H1 (cell line): ENCODE results near the gene LYZL4. TPM values are rescaled to one million over a fixed set of nuclear protein-coding genes. Genes with fewer than 3 reads are reported as not detected.

Source experiments
- CTCF ChIA-PET: fragments of 300-600 bp; sonication (Branson Sonifier 250); formaldehyde crosslinking; loops from one replicate; lab custom pipeline; 2021; ENCODE audit not compliant: partially characterized antibody; lab: Charles Lee
- POLR2A ChIA-PET: fragments of 300-600 bp; sonication (Branson Sonifier 250); formaldehyde crosslinking; loops from one replicate; lab custom pipeline; 2021; ENCODE audit warnings: inconsistent platforms; ENCODE audit not compliant: partially characterized antibody; lab: Charles Lee
- DNase-seq, 2 experiments: peaks; one replicate each; pipeline versions ENCODE4 v3.0.0 to v3.0.0-alpha.2; 2010 to 2022; ENCODE audit warnings: low spot score in 2 of 2, low read depth in 1 of 2, mixed read lengths in 1 of 2
- FAIRE-seq: peaks from 2 replicates; lab custom pipeline; 2011; peaks lifted over from hg19 to GRCh38; lab: Jason Lieb, UNC
- H2AFZ ChIP-seq: 2 replicates; pipeline ENCODE4 v1.8.1; 2012; ENCODE audit warnings: low read length, inconsistent platforms
- H2AK5ac ChIP-seq: 2 replicates; pipeline ENCODE4 v1.6.1; 2013; ENCODE audit warnings: low read depth, low read length
- H2BK120ac ChIP-seq: replicated peaks from 2 replicates; pipeline ENCODE3; 2013; ENCODE audit warnings: low read depth, low read length, inconsistent platforms
- H2BK12ac ChIP-seq: 2 replicates; pipeline ENCODE4 v1.6.1; 2013; ENCODE audit warnings: low read depth, low read length
- H2BK15ac ChIP-seq: 2 replicates; pipeline ENCODE4 v1.6.1; 2013; ENCODE audit warnings: low read length
- H2BK20ac ChIP-seq: 2 replicates; pipeline ENCODE4 v1.6.1; 2013; ENCODE audit warnings: low read length
- H2BK5ac ChIP-seq: 2 replicates; pipeline ENCODE4 v1.6.1; 2013; ENCODE audit warnings: low read depth, low read length
- H3K14ac ChIP-seq: 2 replicates; pipeline ENCODE4 v1.6.1; 2013; ENCODE audit warnings: inconsistent platforms; ENCODE audit not compliant: insufficient read length
- H3K18ac ChIP-seq: 2 replicates; pipeline ENCODE4 v1.6.1; 2013; ENCODE audit warnings: low read length; ENCODE audit errors: extremely low read depth
- H3K23ac ChIP-seq: 2 replicates; pipeline ENCODE4 v1.6.1; 2013; ENCODE audit warnings: inconsistent platforms; ENCODE audit not compliant: insufficient read length
- H3K23me2 ChIP-seq: 2 replicates; pipeline ENCODE4 v1.6.1; 2013; ENCODE audit warnings: low read depth, low read length
- H3K27ac ChIP-seq: 2 replicates; pipeline ENCODE4 v1.6.1; 2011; ENCODE audit warnings: low read depth, low read length, inconsistent platforms
- H3K27me3 ChIP-seq, 4 experiments: replicated peaks in 1 of 4; 1 replicate in 1 of 4; 2 replicates in 3 of 4; pipeline versions ENCODE4 v1.6.1 to v1.8.1; 2011 to 2013; ENCODE audit warnings: low read length in 3 of 4, mild to moderate bottlenecking in 3 of 4, inconsistent platforms in 2 of 4, mixed read lengths in 2 of 4, moderate library complexity in 1 of 4; ENCODE audit not compliant: control insufficient read depth in 3 of 4, insufficient read depth in 3 of 4; ENCODE audit errors: extremely low read depth in 1 of 4
- H3K36me3 ChIP-seq, 4 experiments: 2 replicates each; pipeline versions ENCODE4 v1.6.1 to v1.8.1; 2011 to 2013; ENCODE audit warnings: mild to moderate bottlenecking in 4 of 4, low read length in 3 of 4, moderate library complexity in 2 of 4, control low read depth in 1 of 4, inconsistent platforms in 1 of 4; ENCODE audit not compliant: insufficient read depth in 4 of 4, control insufficient read depth in 2 of 4
- H3K4ac ChIP-seq: replicated peaks from 2 replicates; pipeline ENCODE3; 2013; ENCODE audit warnings: low read length, low read depth, mixed read lengths, inconsistent platforms; ENCODE audit not compliant: insufficient read length
- H3K4me1 ChIP-seq, 4 experiments: replicated peaks in 1 of 4; 1 replicate in 1 of 4; 2 replicates in 3 of 4; pipeline versions ENCODE4 v1.6.1 to v1.8.1; 2011 to 2013; ENCODE audit warnings: low read length in 3 of 4, inconsistent platforms in 2 of 4, mixed read lengths in 1 of 4; ENCODE audit not compliant: insufficient read depth in 4 of 4, control insufficient read depth in 3 of 4
- H3K4me2 ChIP-seq, 2 experiments: 2 replicates each; pipeline versions ENCODE4 v1.6.1 to v1.8.1; 2011 to 2013; ENCODE audit warnings: low read depth in 2 of 2, low read length in 2 of 2, control low read depth in 1 of 2, inconsistent platforms in 1 of 2, mild to moderate bottlenecking in 1 of 2; ENCODE audit not compliant: insufficient read depth in 1 of 2
- H3K4me3 ChIP-seq, 4 experiments: fragments of 200-600, 300-600 bp in 1 of 4; sonication (generic), shearing (Covaris generic), sonication (Bioruptor Twin) in 1 of 4; 2 replicates each; pipeline versions ENCODE4 v1.5.1 to v1.8.1; 2011 to 2016; ENCODE audit warnings: low read length in 4 of 4, low read depth in 3 of 4, control low read depth in 2 of 4, inconsistent platforms in 2 of 4, mild to moderate bottlenecking in 2 of 4, mixed read lengths in 1 of 4, moderate library complexity in 1 of 4; ENCODE audit not compliant: insufficient read depth in 2 of 4; ENCODE audit errors: extremely low read depth in 1 of 4
- H3K56ac ChIP-seq: replicated peaks from 2 replicates; pipeline ENCODE3; 2013; ENCODE audit warnings: low read depth, mild to moderate bottlenecking, mixed read lengths, low read length, inconsistent platforms; ENCODE audit not compliant: insufficient read length
- H3K79me1 ChIP-seq: 2 replicates; pipeline ENCODE4 v1.6.1; 2013; ENCODE audit warnings: low read depth, low read length, control low read depth
- H3K79me2 ChIP-seq, 2 experiments: 2 replicates each; pipeline versions ENCODE4 v1.6.1 to v1.8.1; 2012 to 2013; ENCODE audit warnings: low read length in 2 of 2, mild to moderate bottlenecking in 2 of 2, inconsistent platforms in 1 of 2; ENCODE audit not compliant: insufficient read depth in 2 of 2, control insufficient read depth in 1 of 2
- H3K9ac ChIP-seq, 4 experiments: replicated peaks in 1 of 4; 1 replicate in 1 of 4; 2 replicates in 3 of 4; pipeline versions ENCODE4 v1.6.1 to v1.8.1; 2011 to 2013; ENCODE audit warnings: low read depth in 3 of 4, low read length in 3 of 4, control low read depth in 2 of 4, mild to moderate bottlenecking in 2 of 4, moderate library complexity in 2 of 4, inconsistent platforms in 1 of 4; ENCODE audit errors: extremely low read depth in 1 of 4
- H3K9me3 ChIP-seq, 2 experiments: 2 replicates each; pipeline versions ENCODE4 v1.6.1 to v1.8.1; 2012 to 2013; ENCODE audit warnings: mild to moderate bottlenecking in 2 of 2, moderate library complexity in 2 of 2, control low read depth in 1 of 2, inconsistent platforms in 1 of 2, low read depth in 1 of 2, low read length in 1 of 2, mixed read lengths in 1 of 2; ENCODE audit not compliant: insufficient read depth in 2 of 2
- H4K20me1 ChIP-seq, 2 experiments: replicated peaks in 1 of 2; 2 replicates each; pipeline versions ENCODE3 to v1.8.1; 2011 to 2013; ENCODE audit warnings: inconsistent platforms in 2 of 2, low read length in 2 of 2, mild to moderate bottlenecking in 1 of 2; ENCODE audit not compliant: insufficient read depth in 2 of 2, control insufficient read depth in 1 of 2
- H4K5ac ChIP-seq: 2 replicates; pipeline ENCODE4 v1.6.1; 2013; ENCODE audit warnings: low read length, low read depth, mixed read lengths, inconsistent platforms; ENCODE audit not compliant: insufficient read length
- H4K8ac ChIP-seq: 2 replicates; pipeline ENCODE4 v1.8.0; 2013; ENCODE audit warnings: mild to moderate bottlenecking, moderate library complexity, low read length, inconsistent platforms; ENCODE audit not compliant: insufficient read depth; ENCODE audit errors: extremely low read depth
- H4K91ac ChIP-seq: replicated peaks from 2 replicates; pipeline ENCODE3; 2013; ENCODE audit warnings: low read length, mixed read lengths, inconsistent platforms; ENCODE audit not compliant: insufficient read length
- CREB1 ChIP-seq: IDR thresholded peaks from 2 replicates; pipeline ENCODE4 v1.6.1; 2012; ENCODE audit warnings: inconsistent platforms
- EP300 ChIP-seq, 2 experiments: IDR thresholded peaks; 1 replicate in 1 of 2; 2 replicates in 1 of 2; pipeline ENCODE4 v1.6.1; 2011 to 2012; ENCODE audit warnings: low read depth in 2 of 2, low read length in 2 of 2, mild to moderate bottlenecking in 2 of 2, borderline replicate concordance in 1 of 2, inconsistent platforms in 1 of 2, moderate library complexity in 1 of 2
- GTF2F1 ChIP-seq: IDR thresholded peaks from 2 replicates; pipeline ENCODE4 v1.6.1; 2012; ENCODE audit warnings: low read depth, low read length, improper control_type of control experiment, borderline replicate concordance
- KDM5A ChIP-seq: fragments of 200-600 bp; IDR thresholded peaks from 2 replicates; pipeline ENCODE4 v1.7.1; 2012; ENCODE audit warnings: mild to moderate bottlenecking, low read length, inconsistent platforms, mixed read lengths
- PHF8 ChIP-seq: fragments of 200-600 bp; sonication (generic); conservative IDR thresholded peaks from 2 replicates; pipeline ENCODE4 v1.7.1; 2012; ENCODE audit warnings: low read depth, mild to moderate bottlenecking, inconsistent platforms, low read length, moderate library complexity
- RNF2 ChIP-seq: fragments of 200-900, 300-1000 bp; sonication (generic); IDR thresholded peaks from 2 replicates; pipeline ENCODE4 v1.7.1; 2016; ENCODE audit warnings: borderline replicate concordance, low read depth, mild to moderate bottlenecking, antibody characterized with exemption, low read length; ENCODE audit not compliant: poor library complexity, severe bottlenecking; ENCODE audit errors: missing control alignments
- RXRA ChIP-seq: IDR thresholded peaks from 2 replicates; pipeline ENCODE4 v1.6.1; 2011; ENCODE audit warnings: low read depth, mild to moderate bottlenecking, low read length, moderate library complexity; ENCODE audit not compliant: insufficient read depth
- SAP30 ChIP-seq: fragments of 300-600 bp; sonication (generic); IDR thresholded peaks from 2 replicates; pipeline ENCODE4 v1.7.1; 2012; ENCODE audit warnings: low read length, moderate library complexity, mild to moderate bottlenecking, inconsistent platforms; ENCODE audit not compliant: insufficient read depth, insufficient replicate concordance
- SIRT6 ChIP-seq: IDR thresholded peaks from one replicate; pipeline ENCODE4 v1.7.1; 2012; ENCODE audit warnings: low read length, inconsistent platforms
- SP2 ChIP-seq: IDR thresholded peaks from 2 replicates; pipeline ENCODE4 v1.6.1; 2012; ENCODE audit warnings: mild to moderate bottlenecking, low read length, inconsistent platforms
- SRF ChIP-seq: IDR thresholded peaks from 2 replicates; pipeline ENCODE4 v1.6.1; 2011; ENCODE audit warnings: mild to moderate bottlenecking, low read depth, low read length, moderate library complexity
- SUZ12 ChIP-seq: fragments of 200-600 bp; sonication (generic); IDR thresholded peaks from 2 replicates; pipeline ENCODE4 v1.6.1; 2012; ENCODE audit warnings: mild to moderate bottlenecking, inconsistent platforms, low read length, moderate library complexity, mixed read lengths
- TAF7 ChIP-seq: optimal IDR thresholded peaks from 2 replicates; pipeline ENCODE3; 2011; ENCODE audit warnings: low read depth, mild to moderate bottlenecking, inconsistent platforms, low read length, moderate library complexity, borderline replicate concordance
- WGBS, 2 experiments: shearing (Covaris generic) in 1 of 2; methylation state at CpG; one replicate each; pipeline versions ENCODE4 v1.1.6 to v1.1.7; 2013 to 2015; ENCODE audit warnings: low lambda C conversion rate in 2 of 2, mixed read lengths in 2 of 2, inconsistent platforms in 1 of 2, low coverage in 1 of 2, missing lambda C conversion rate in 1 of 2; ENCODE audit not compliant: insufficient replicate concordance in 2 of 2, insufficient coverage in 1 of 2, insufficient read length in 1 of 2; ENCODE audit errors: extremely low coverage in 1 of 2, missing lambda C conversion rate in 1 of 2; 5-methylcytosine and 5-hydroxymethylcytosine counted together
- polyA plus RNA-seq, 7 experiments: library from polyadenylated mRNA; depleted of rRNA in 3 of 7; stranded (reverse) in 5 of 7; unstranded in 2 of 7; fragments of >200 nt in 5 of 7; fragments of 200-250 nt in 2 of 7; gene quantifications; 1 replicate in 5 of 7; 2 replicates in 1 of 7; 4 replicates in 1 of 7; pipeline versions ENCODE4 v1.2.1 to v1.2.3, GENCODE V29; 2011 to 2013; ENCODE audit warnings: missing spikeins in 2 of 7, mixed read lengths in 2 of 7
- total RNA-seq: library from RNA; stranded (reverse); fragmentation: NEBNext Ultra II Directional; extraction: Animal tissue kit (Norgen Biotek cat#: 25700); gene quantifications from 2 replicates; pipeline ENCODE4 v1.2.1, GENCODE V29; 2021
- TF ChIP-seq, protein P1 (sequence below): IDR thresholded peaks from 2 replicates; pipeline ENCODE4 v1.6.1; 2011; ENCODE audit warnings: low read depth, mild to moderate bottlenecking, low read length; ENCODE audit not compliant: insufficient read depth

The LYZL4 gene
- total and polyA plus RNA-seq, 2 of the 8 experiments (the other 6 are each of a cell fraction or from before 2014, with no cell fraction given), result not detected

GRCh38 chr3:42397644-42398043 lies 12.8 kb downstream of the LYZL4 start:
- Histone ChIP-seq H4K20me1 (no peaks in the 10 kb centered on the region), H2BK12ac (no peak overlapping the region), H3K9me3 (no peaks in the 10 kb centered on the region), H4K5ac (no peak overlapping the region), H2BK15ac (no peak overlapping the region), H3K23ac (no peak overlapping the region), H2AFZ (no peak overlapping the region), H2BK120ac (no peak overlapping the region), H3K79me2 (no peaks in the 10 kb centered on the region), H3K79me1 (no peaks in the 10 kb centered on the region), H3K4me3 (no peak overlapping the region), H3K4me1 (no peaks in the 10 kb centered on the region; a peak in 1 of 7 replicates), H3K56ac (no peak overlapping the region), H3K14ac (no peak overlapping the region), H3K27me3 (no peaks in the 10 kb centered on the region), H3K4me2 (no peak overlapping the region), H3K18ac (no peak overlapping the region; the same call in 1 of the 2 replicates), H3K23me2 (no peaks in the 10 kb centered on the region), H3K4ac (no peak overlapping the region), H3K36me3 (no peaks in the 10 kb centered on the region), H3K27ac (no peak overlapping the region), H3K9ac (no peak overlapping the region), H2BK20ac (no peak overlapping the region), H2BK5ac (no peak overlapping the region), H4K8ac (no peak overlapping the region), H2AK5ac (no peak overlapping the region), H4K91ac (no peak overlapping the region)
- DNase-seq (no peak), FAIRE-seq (no peak)
- no peak for TF ChIP-seq EP300 (IDR thresholded peaks at IDR 0.05; ENCODE audit: borderline replicate concordance in 1 of 2, low read depth in 2 of 2, low read length in 2 of 2)
- TF ChIP-seq PHF8, result no peak
- TF ChIP-seq RXRA, result no peak
- TF ChIP-seq SUZ12, result no peak
- TF ChIP-seq SRF, result no peak
- TF ChIP-seq RNF2, result no peak
- no peak for TF ChIP-seq GTF2F1
- no peak for TF ChIP-seq SIRT6
- TF ChIP-seq SAP30, result no peak
- TF ChIP-seq SP2, result no peak
- TF ChIP-seq, protein P1, sequence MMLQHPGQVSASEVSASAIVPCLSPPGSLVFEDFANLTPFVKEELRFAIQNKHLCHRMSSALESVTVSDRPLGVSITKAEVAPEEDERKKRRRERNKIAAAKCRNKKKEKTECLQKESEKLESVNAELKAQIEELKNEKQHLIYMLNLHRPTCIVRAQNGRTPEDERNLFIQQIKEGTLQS, result no peak
- TF ChIP-seq TAF7, result no peak
- TF ChIP-seq CREB1, result no peak
- TF ChIP-seq KDM5A, result no peak
- ChIA-PET CTCF (no interaction called here), POLR2A (interaction anchor here (1.2 kb wide), 1 partner anchor 17 kb away, joined by 3 read pairs; no protein-coding TSS in a partner anchor)
- 94% methylated on average over 8 of the region's 8 CpGs; no CpG with 5 or more reads in 1 of the 2 experiments for WGBS, 2 experiments
